Left ventricle myocardium inferior (tissue), 1 donor: ENCODE data around the gene SLC15A2. TPM values are rescaled to one million over a fixed set of nuclear protein-coding genes. Genes with fewer than 3 reads are reported as not detected.
"Not testable (repeated sequence)": the region's sequence is repeated elsewhere in the genome, so short reads cannot be mapped to it uniquely, and the experiment has no call there.

Experiments used
- DNase-seq: peaks from one replicate; pipeline ENCODE4 v3.0.0-alpha.2; 2020
- H3K27ac ChIP-seq: fragments of 200-600 bp; replicated peaks from 2 replicates; pipeline ENCODE4 v1.8.0; 2021
- H3K27me3 ChIP-seq: fragments of 200-600 bp; 2 replicates; pipeline ENCODE4 v1.8.0; 2021; ENCODE audit warnings: low read depth
- H3K36me3 ChIP-seq: fragments of 200-600 bp; 2 replicates; pipeline ENCODE4 v1.8.0; 2021
- H3K4me1 ChIP-seq: fragments of 200-600 bp; 2 replicates; pipeline ENCODE4 v1.8.0; 2021
- H3K4me3 ChIP-seq: fragments of 200-600 bp; 2 replicates; pipeline ENCODE4 v1.8.0; 2021; ENCODE audit warnings: mild to moderate bottlenecking, moderate library complexity
- H3K9me3 ChIP-seq: fragments of 200-600 bp; replicated peaks from 2 replicates; pipeline ENCODE4 v1.8.0; 2021
- CTCF ChIP-seq: fragments of 200-600 bp; IDR thresholded peaks from 2 replicates; pipeline ENCODE4 v1.8.0; 2021; ENCODE audit warnings: antibody characterized with exemption, mild to moderate bottlenecking, borderline replicate concordance
- intact Hi-C: fragments of 100-400 bp; cut with micrococcal nuclease; formaldehyde crosslinking; loops from one replicate; pipeline ENCODE4 v1.11.0; 2022
- long read RNA-seq: library from polyadenylated mRNA; unstranded; transcript quantifications from one replicate; pipeline ENCODE4 v2.0.0, GENCODE V29; 2021
- total RNA-seq: library from RNA; stranded (reverse); fragmentation: NEBNext Ultra II Directional; extraction: Animal tissue kit (Norgen Biotek cat#: 25700); gene quantifications from one replicate; pipeline ENCODE4 v1.2.1, GENCODE V29; 2021
- donor health status: DM: no; HTN: yes; CAD: no; lungs with severe emphysema.

SLC15A2 gene
- 4.6 TPM for total RNA-seq
- long read RNA-seq, full-length matches to known transcripts, result 2 of 2 reads
- long read RNA-seq, partial matches to known transcripts, result 0 of 2 reads
- long read RNA-seq, other reads (novel, unspliced or antisense), result 0 of 2 reads

GRCh38 chr3:121894301-121894990 lies at the start of gene SLC15A2:
TSS of gene SLC15A2 (plus strand) at chr3:121894401. CDS start at chr3:121894477, 76 bp downstream.
- no peak for TF ChIP-seq CTCF
- Histone ChIP-seq H3K4me1 (peaks cover 22% of the 10 kb centered on the region), H3K36me3 (no peaks in the 10 kb centered on the region), H3K27me3 (no peaks in the 10 kb centered on the region), H3K4me3 (peak within 1 kb of the TSS; percentile 53), H3K9me3 (no peaks in the 10 kb centered on the region), H3K27ac (peak within 1 kb of the TSS; percentile 62)
- intact Hi-C loops, result no loop called here
- no peak for DNase-seq

GRCh38 chr3:121844892-121845291 lies 49.3 kb upstream of the SLC15A2 start:
- Histone ChIP-seq H3K27me3 (no peaks in the 10 kb centered on the region), H3K27ac (no peak overlapping the region), H3K4me1 (no peaks in the 10 kb centered on the region), H3K36me3 (peaks cover 3% of the 10 kb centered on the region), H3K9me3 (no peaks in the 10 kb centered on the region), H3K4me3 (no peak overlapping the region)
- intact Hi-C loops, result no loop called here
- TF ChIP-seq CTCF, result no peak
- no peak for DNase-seq

GRCh38 chr3:121852256-121852655 lies 41.9 kb upstream of the SLC15A2 start:
- H3K9me3 ChIP-seq, result no peaks in the 10 kb centered on the region
- no peak for TF ChIP-seq CTCF
- no peaks in the 10 kb centered on the region for H3K4me1 ChIP-seq
- H3K36me3 ChIP-seq, result peaks cover 6% of the 10 kb centered on the region
- H3K27ac ChIP-seq, result no peak overlapping the region
- no peak overlapping the region for H3K4me3 ChIP-seq
- intact Hi-C loops, result no loop called here
- no peaks in the 10 kb centered on the region for H3K27me3 ChIP-seq
- no peak for DNase-seq

GRCh38 chr3:121855555-121855954 lies 38.6 kb upstream of the SLC15A2 start:
- Histone ChIP-seq H3K4me3 (no peak overlapping the region), H3K27ac (no peak overlapping the region), H3K27me3 (no peaks in the 10 kb centered on the region), H3K4me1 (no peaks in the 10 kb centered on the region), H3K36me3 (peaks cover 11% of the 10 kb centered on the region), H3K9me3 (no peaks in the 10 kb centered on the region)
- no peak for DNase-seq
- intact Hi-C loops, result no loop called here
- TF ChIP-seq CTCF, result peak; percentile 32

- H3K9me3 ChIP-seq, H3K27ac ChIP-seq, DNase-seq, H3K27me3 ChIP-seq, H3K4me3 ChIP-seq, H3K4me1 ChIP-seq, intact Hi-C loops: not testable (repeated sequence)
- H3K36me3 ChIP-seq, result peaks cover 12% of the 10 kb centered on the region
Observed at GRCh38 chr3:121857778-121858177, 36.4 kb upstream of the SLC15A2 start.

GRCh38 chr3:121863247-121863646 lies 31.0 kb upstream of the SLC15A2 start:
- DNase-seq, H3K27ac ChIP-seq, intact Hi-C loops: not testable (repeated sequence)

More at GRCh38 chr3:121863247-121863646, 31.0 kb upstream of the SLC15A2 start:
- H3K9me3 ChIP-seq, H3K36me3 ChIP-seq, H3K27me3 ChIP-seq, H3K4me3 ChIP-seq, H3K4me1 ChIP-seq: not testable (repeated sequence)
